Measurements from ENCODE around the gene RASD2.
A peak's percentile ranks its signal among the peaks of the same experiment; 100 is the strongest.

Gene RASD2

DNA sequence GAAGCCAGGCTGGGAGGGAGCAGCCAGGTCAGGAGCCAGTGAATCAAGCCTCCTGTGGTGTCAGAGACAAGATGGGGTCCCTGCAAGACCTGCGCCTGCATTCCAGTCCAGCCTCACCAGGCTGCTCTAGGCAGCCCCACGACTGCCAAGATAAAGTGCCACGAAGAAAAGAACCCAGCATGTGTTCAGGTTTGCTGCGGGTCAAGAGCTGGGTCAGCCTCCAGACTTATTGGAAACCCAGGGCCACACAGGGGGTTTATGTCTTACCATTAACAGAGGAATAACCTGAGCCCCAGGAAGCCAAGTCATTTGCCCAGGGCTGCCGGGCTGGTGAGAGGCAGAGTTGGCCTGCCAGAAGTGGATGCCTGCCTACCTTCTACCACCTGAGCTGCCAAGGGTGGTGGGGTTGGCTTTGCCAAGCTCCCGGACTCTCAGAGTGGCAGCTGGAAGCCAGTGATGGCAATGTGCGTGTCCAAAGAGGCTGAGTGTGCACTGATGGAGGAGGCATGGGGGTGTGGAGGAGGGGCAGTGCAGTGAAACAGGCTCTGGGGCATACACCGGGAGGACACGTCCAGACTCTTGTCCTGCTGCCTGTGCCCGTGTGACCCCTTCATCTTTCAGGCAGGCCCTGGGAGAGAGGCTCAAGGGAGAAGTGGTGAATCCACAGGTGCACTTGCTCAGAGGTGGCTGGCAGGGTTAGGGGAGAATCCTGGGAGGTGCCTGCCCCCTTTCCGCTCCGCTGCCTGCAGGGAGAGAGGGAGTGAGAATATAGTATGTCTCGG lies 1.7 kb downstream of the RASD2 start:
- DNase-seq: no peak

DNA sequence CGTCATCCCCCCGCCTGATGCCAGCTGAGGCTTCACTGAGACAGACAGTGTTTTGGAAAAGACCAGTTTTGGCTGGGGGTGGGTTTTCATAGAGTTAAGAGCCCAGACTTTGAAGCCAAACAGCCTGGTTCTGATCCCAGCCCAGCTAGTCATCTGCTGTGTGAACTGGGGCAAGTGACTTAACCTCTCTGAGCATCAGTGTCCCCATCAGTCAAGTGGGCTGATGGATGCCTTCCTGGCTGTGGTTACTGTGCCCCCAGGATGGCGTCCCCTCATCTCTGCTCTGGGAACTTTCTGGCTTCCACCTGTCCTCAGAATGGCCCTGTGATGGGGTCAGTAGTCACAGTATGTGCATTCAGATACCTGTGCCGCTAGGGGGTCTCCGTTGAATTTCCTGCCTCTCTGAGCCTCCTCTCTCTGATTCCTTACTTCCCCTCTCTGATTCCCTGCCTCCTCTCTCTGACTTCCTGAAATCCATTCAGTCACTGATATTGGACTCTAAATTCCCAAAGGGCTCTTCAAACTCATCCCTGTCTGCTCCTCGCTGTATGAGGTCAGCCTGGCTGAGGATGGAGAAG lies 2.4 kb downstream of the RASD2 start:
- no peak for DNase-seq

DNA sequence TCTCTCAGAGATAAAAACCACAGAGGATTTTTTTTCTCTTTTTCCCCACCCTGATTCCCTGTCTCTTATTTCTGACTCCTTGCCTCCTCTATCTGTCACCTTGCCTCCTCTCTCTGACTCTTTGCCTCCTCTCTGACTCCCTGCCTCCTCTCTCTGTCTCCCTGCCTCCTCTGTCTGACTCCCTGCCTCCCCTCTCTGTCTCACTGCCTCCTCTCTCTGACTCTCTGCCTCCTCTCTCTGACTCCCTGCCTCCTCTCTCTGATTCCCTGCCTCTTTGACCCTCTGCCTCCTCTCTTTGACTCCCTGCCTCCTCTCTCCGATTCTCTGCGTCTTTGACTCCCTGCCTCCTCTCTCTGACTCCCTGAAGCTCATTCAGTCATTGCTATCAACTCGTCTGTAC lies 3.1 kb downstream of the RASD2 start:
- no peak for DNase-seq

DNA sequence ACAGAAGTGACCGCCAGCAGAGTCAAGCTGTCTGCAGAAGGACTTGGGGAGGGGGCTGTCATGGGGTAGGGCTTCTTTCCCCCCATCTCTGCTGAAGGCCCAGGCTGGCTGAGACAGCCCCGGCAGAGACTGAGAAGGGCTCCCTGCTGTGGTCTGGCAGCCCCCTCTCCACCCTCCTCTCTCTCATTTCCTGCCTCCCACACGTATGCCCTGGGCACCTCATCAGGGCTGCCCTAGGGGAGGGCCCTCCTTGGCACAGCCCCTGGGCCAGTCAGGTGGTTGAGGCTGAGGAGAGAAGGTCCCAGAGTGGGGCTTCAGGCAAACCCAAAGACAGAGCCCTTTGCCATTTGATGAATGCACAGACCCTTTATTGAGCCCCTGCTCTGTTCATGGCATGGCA lies 3.6 kb downstream of the RASD2 start:
- no peak for DNase-seq

DNA sequence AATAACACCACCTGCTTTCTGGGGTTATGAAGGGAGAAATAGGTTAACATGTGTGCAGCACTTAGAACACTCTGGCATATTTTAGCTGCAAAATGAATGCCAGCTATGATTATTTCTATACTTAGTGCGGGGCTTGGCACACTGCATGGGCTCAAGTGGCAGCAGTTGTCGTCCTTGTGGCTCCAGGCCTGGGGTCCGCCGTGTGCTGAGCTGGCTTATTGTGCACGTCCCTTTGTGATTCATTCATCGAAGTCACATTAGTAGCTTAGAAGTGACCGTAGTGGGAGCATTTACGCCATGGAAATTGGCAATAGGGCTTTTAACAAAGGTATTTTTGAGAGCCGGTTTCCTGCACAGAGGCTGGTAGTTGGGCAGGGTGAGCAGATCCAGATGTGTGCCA lies 4.2 kb downstream of the RASD2 start:
- DNase-seq: no peak

DNA sequence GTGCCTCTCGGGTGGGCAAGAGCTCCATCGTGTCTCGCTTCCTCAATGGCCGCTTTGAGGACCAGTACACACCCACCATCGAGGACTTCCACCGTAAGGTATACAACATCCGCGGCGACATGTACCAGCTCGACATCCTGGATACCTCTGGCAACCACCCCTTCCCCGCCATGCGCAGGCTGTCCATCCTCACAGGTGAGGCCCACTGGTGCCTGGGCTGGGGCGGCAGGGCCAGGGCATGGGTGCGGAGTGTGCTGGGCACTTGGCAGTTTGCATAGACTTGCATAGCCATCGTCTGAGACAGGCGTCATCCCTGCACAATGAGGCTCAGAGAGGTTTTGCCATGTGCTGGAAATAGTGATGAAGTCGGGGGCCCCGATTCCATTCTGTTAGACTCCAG lies 6.3 kb downstream of the RASD2 start:
- DNase-seq: no peak

DNA sequence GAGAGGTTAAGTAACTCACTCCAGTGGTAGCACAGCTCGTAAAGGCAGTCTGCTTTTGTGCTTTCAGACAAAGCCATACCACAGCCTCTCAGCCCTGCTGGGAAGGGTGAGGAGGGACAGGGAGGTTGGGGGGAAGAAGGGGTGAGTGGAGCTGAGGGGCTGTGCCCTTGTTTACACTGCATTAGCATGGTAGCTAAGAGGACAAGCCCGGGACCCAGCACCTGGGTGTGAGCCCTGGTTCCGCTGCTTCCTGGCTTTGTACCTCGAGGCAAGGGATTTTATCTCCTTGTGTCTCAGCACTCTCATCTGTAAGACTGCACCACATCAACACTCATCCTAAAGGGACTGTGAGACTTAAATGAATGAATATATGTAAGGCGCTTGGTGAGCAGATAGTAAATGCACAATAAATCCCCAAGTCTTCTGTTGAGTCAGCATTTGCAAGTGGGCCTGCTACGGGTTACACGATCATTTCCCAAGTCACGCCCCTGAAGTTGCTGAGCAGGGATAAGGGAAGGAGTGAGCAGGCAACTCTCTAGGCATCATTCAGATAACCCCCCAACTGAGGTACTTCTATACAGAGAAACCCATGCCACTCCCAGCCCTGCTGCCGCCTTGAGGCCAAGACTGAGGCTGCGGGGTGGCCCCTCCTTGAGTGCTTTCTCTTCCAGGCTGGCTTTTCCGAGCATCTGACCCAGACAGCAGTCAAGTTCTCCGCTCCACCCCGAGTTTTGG lies 7.5 kb downstream of the RASD2 start:
- DNase-seq: no peak

DNA sequence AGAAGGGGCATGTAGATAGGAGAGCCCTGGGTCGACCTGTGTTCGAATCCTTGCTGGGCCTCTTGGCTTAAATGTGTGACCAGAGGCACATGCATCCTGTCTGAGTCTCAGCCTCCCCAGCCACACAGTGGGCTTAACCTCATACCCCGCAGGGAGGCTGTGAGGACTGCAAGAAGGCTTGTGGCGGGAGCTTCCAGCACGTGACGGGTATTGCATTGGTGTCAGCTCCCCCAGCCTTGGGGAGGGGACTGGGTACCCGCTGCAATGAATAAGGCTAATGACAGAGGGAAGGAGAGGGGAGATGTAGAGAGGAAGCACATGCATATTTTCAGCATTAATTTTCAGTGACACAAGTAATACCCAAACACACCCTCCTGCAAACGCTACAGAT lies 8.1 kb downstream of the RASD2 start:
- no peak for DNase-seq

DNA sequence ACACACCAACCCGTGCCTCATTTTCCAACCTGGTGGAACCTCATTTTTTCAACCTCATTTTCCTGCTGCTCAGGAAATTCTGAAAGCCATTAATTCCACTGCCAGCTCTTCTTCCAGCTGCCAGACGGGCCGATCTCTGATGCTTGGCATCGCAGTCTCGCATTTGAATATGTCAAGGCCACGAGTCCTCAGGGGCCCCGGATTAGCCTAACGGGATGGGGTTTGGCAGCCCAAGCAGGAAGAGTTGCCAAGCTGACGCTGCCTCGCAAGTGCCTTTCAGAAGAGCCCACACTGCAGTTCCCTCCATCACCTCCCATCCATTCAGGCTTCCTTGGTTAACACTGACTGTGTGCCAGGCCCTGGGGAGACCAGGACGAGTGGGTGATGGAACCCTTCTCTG lies 8.7 kb downstream of the RASD2 start:
- no peak for DNase-seq

DNA sequence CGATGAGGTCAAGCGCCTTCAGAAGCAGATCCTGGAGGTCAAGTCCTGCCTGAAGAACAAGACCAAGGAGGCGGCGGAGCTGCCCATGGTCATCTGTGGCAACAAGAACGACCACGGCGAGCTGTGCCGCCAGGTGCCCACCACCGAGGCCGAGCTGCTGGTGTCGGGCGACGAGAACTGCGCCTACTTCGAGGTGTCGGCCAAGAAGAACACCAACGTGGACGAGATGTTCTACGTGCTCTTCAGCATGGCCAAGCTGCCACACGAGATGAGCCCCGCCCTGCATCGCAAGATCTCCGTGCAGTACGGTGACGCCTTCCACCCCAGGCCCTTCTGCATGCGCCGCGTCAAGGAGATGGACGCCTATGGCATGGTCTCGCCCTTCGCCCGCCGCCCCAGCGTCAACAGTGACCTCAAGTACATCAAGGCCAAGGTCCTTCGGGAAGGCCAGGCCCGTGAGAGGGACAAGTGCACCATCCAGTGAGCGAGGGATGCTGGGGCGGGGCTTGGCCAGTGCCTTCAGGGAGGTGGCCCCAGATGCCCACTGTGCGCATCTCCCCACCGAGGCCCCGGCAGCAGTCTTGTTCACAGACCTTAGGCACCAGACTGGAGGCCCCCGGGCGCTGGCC lies 11.0 kb downstream of the RASD2 start:
- DNase-seq: no peak

DNA sequence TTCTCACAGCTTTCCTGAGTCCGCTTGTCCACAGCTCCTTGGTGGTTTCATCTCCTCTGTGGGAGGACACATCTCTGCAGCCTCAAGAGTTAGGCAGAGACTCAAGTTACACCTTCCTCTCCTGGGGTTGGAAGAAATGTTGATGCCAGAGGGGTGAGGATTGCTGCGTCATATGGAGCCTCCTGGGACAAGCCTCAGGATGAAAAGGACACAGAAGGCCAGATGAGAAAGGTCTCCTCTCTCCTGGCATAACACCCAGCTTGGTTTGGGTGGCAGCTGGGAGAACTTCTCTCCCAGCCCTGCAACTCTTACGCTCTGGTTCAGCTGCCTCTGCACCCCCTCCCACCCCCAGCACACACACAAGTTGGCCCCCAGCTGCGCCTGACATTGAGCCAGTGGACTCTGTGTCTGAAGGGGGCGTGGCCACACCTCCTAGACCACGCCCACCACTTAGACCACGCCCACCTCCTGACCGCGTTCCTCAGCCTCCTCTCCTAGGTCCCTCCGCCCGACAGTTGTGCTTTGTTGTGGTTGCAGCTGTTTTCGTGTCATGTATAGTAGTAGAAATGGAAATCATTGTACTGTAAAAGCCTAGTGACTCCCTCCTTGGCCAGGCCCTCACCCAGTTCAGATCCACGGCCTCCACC lies 11.7 kb downstream of the RASD2 start:
- peak; percentile 68 for DNase-seq

DNA sequence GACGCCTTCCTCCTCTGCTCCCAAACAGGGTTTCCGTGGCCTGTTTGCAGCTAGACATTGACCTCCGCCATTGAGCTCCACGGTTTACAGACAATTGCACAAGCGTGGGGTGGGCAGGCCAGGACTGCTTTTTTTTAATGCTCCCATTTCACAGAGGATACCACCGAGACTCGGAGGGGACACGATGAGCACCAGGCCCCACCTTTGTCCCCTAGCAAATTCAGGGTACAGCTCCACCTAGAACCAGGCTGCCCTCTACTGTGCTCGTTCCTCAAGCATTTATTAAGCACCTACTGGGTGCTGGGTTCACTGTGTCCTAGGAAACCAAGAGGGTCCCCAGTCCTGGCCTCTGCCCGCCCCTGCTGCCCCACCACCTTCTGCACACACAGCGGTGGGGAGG lies 12.2 kb downstream of the RASD2 start:
- no peak for DNase-seq

DNA sequence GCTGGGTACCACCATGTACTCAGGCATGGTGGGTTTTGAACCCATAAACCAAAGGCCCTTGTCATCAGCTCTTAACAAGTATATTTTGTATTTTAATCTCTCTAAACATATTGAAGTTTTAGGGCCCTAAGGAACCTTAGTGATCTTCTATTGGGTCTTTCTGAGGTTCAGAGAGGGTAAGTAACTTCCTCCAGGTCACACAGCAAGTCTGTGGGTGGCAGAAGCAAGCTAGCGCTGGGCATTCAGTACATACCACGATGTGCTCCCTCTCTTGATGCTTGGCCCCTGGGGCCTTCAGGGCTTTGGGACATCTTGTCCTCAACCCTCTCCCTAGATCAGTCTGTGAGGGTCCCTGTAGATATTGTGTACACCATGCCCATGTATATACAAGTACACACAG lies 12.7 kb downstream of the RASD2 start:
- no peak for DNase-seq

DNA sequence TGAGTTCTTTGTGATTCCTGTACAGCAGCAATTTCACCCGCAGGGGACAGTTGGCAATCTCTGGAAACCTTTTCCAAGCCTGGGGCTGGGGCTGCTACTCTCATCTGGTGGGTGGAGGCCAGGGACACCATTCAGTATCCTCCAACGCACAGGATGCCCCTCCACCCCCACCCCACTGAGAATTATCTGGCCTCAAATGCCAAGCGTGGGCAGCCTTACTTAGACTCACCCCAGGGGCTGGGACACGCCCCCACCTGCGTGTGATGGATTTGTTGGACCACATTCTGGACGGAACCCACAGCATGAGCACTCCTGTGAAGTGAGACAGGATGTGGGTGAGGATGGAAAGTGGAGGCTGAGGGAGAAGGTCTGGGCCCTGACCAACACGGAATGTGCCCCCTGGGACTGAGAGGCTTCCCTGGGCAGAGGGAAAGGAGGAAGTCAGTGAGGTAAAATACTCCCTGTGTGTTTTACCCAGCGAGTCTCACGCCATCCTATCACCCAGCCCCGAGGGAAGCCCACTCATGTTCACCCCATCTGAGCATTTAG lies 13.7 kb downstream of the RASD2 start:
- no peak for DNase-seq

DNA sequence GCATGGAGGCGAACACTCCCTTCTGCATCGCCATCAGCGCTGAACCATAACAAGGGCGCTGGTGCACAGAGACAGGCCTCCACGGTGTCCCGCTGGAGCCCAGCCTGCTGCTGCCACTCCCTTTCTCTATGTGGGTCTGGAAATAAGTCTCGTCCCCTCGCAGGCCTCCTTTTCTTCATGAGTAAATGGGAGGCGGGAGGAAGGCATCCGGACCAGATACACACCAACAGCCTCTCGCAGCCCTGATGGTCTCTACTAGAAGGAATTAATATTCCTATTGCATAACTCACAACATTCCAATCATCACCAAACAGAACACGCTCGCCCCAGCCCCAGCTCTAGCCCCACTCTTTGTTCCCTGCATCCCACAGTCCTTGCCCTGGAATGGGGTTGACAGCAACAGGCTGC lies 14.9 kb downstream of the RASD2 start:
- DNase-seq: peak; percentile 87

DNA sequence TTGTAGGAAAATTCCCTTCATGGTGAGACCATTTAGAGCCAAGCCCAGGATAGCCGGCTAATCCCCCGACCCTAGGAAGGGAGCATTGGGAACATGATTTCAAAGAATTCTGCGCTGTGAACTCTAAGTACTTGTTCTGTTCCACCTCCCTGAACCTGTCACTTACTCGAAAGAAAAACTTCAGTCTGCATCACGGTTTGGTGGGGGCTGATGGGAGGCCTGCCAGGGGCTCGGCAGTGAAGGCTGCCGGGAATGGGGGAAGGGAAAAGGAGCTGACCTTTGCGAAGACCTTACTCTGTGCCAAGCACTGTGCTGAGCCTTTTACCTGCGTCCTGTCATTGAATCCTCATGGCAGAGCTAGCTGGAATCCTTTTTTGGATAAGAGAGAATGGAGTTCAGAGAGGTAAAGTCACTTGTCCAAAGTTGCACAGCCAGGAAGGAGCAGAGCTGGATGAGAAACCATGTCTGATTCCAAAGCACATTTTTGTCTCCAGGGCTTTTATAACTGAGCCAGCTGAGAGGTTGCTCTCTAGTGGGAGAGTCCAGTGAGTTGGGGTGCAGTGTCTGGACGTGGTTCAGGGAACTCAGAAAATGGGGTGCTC lies 15.4 kb downstream of the RASD2 start:
- no peak for DNase-seq

DNA sequence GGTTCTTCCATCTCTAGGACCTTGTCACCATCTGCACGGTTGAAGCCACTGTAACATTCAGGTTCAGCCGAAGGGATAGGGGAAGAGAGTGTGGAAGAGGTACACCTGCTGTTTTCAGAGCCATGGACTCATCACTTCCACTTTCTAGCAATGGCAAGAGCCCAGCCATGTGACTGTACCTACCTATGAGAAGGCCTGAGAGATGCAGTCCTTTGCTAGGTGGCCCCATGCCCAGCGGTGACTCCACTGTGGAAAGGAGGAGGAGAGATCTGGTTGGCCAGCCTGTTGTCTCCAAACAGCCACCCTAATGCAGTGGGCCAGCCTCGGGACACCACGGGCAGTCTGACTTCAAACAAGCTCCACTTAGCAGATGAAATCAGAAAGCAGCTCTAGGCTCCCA lies 16.0 kb downstream of the RASD2 start:
- DNase-seq: no peak

DNA sequence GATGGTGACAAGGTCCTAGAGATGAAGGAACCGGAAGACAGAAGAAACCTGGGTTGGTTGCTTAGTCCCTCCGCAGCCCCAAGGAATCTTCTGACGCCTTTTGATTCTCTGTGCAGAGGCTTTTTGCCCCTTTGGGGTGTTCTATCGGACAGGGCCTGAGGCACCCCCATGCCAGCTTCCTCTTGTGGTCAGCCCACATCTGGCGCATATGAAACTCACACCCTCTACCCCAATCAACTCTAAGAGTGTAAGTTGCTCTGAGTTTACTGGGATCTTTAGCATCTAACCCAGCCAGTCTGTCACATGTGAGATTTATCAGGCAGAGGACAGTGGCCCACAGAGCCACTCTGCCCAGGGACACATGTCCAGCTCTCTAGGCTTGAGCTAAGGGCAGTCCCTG lies 17.4 kb downstream of the RASD2 start:
- DNase-seq: no peak

DNA sequence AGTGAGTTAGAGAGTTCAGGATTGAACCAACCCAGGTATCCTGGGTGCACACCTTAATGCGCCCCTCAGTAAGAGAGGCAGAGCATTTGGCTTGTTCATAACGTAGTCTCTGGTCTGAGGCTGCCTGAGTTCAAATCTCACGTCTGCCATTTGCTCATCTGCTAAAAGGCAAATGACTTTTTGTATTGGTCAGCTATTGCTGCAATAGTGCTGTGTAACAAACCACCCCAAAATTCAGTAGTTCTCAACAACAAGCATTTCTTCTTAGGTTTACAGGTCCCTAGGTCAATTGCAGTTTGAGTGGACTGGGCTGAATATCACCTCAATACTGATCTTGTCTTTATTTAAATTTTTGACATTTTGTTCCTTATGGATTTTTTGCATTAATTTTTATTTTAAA lies 18.1 kb downstream of the RASD2 start:
- no peak for DNase-seq

DNA sequence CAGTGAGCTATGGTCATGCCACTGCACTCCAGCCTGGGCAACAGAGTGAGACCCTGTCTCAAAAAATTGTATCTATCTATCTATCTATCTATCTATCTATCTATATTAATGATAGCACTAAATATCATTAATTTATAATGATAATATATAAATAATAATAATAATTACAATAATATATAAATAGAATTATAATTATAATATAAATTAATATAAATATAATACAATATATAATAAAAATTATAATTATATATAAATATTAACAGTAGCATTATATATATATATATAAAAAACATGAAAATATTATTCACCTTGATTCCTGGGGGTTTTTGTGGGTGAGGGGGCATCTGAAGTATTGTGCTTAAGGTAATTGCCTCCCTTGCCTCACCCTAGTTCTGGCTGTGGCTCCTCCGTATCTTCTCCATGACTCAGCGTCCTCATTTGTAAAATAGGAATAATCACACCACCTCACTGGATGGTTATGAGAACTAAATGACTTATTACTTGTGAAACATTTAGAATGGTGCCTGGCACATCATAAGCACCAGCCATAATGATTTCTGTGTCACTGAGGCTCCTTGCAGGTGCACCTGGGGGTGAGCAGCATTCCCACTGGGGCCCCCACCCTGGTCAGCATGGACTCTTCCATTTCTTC lies 18.8 kb downstream of the RASD2 start:
- DNase-seq: peak; percentile 39

DNA sequence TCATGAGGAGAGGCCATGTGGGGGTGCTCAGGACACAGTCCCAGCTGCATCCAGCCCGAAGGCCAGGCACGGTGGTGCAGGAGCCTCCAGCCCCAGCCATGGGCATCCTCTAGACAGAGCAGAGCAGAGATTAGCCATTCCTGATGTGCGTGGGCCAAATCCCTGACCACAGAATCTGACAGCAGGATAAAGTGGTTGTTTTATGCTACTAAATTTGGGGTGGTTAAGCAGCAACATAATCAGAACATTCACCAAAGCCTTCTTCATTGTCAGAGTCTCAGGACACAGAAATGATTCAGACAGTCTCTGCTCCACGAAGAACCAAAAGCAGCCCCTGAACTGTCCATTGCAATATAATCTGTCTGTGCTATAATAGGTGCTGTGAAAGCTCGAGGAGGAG lies 19.7 kb downstream of the RASD2 start:
- DNase-seq: peak; percentile 26

DNA sequence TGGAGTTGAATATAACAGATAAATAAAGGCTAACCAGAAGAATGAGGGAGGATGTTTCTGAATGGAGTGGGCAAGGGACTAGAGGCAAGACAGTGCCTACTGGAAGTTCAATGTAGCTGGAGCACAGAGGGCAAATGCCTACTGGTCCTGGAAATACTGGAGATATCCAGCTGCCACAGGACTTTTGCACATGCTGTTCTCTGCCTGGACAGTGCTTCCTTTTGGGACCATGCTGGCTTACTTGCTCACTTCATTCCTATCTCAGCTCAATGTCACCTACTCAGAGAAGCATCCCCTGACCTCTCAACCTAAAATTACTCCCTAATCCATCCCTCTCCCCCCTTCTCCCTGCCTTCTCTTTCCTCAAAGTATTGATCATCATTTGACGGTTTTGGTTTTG lies 20.2 kb downstream of the RASD2 start:
- DNase-seq: no peak
